HEK293 (cell line): Measurements from ENCODE around the gene TRAF2.

Experiments used
- CTCF ChIA-PET: fragments of 350-600 bp; formaldehyde crosslinking; extraction: SDS; loops from one replicate; lab custom pipeline; 2021; ENCODE audit warnings: antibody characterized with exemption; lab: Yijun Ruan, JAX
- POLR2A ChIA-PET: fragments of 300-600 bp; formaldehyde crosslinking; extraction: SDS; loops from one replicate; lab custom pipeline; 2020; ENCODE audit warnings: antibody characterized with exemption, inconsistent platforms; lab: Yijun Ruan, JAX
- H3K27ac ChIP-seq: fragments of 200-500 bp; sonication (Bioruptor generic); 2 replicates; pipeline ENCODE4 v1.5.1; 2014; ENCODE audit warnings: low read depth, low read length, control low read depth, inconsistent platforms; ENCODE audit errors: extremely low read depth
- H3K36me3 ChIP-seq, 2 experiments: fragments of 200-500 bp in 1 of 2; sonication (Bioruptor generic) in 1 of 2; 1 replicate in 1 of 2; 2 replicates in 1 of 2; pipeline ENCODE4 v1.5.1; 2014 to 2017; ENCODE audit warnings: inconsistent platforms in 2 of 2, low read length in 2 of 2; ENCODE audit not compliant: control insufficient read depth in 2 of 2, insufficient read depth in 1 of 2
- H3K4me1 ChIP-seq: fragments of 200-500 bp; sonication (Bioruptor generic); 2 replicates; pipeline ENCODE4 v1.5.1; 2014; ENCODE audit warnings: mild to moderate bottlenecking, low read length, inconsistent platforms; ENCODE audit not compliant: control insufficient read depth, insufficient read depth
- H3K4me3 ChIP-seq: 2 replicates; pipeline ENCODE4 v1.5.1; 2011; ENCODE audit warnings: low read depth, mild to moderate bottlenecking, control low read depth, low read length, moderate library complexity
- H3K9me3 ChIP-seq: fragments of 200-500 bp; sonication (Bioruptor generic); 2 replicates; pipeline ENCODE4 v1.5.1; 2014; ENCODE audit warnings: low read depth, low read length, inconsistent platforms; ENCODE audit not compliant: control insufficient read depth, insufficient read depth
- BCL11A ChIP-seq: fragments of 450-650 bp; formaldehyde crosslinking; IDR thresholded peaks from 2 replicates; pipeline ENCODE4 v1.5.1; 2016; ENCODE audit warnings: low read depth, missing biosample characterization, missing genetic modification characterization
- BCL11B ChIP-seq: fragments of 450-650 bp; formaldehyde crosslinking; IDR thresholded peaks from 2 replicates; pipeline ENCODE4 v1.5.1; 2016; ENCODE audit warnings: low read depth, missing biosample characterization, missing genetic modification characterization
- EGR2 ChIP-seq: fragments of 450-650 bp; formaldehyde crosslinking; IDR thresholded peaks from 2 replicates; pipeline ENCODE4 v1.5.1; 2016; ENCODE audit warnings: low read depth, missing biosample characterization, missing genetic modification characterization
- GLI4 ChIP-seq: fragments of 450-650 bp; formaldehyde crosslinking; IDR thresholded peaks from 2 replicates; pipeline ENCODE4 v1.5.1; 2016; ENCODE audit warnings: missing biosample characterization, missing genetic modification characterization
- GLIS1 ChIP-seq: fragments of 450-650 bp; formaldehyde crosslinking; IDR thresholded peaks from 2 replicates; pipeline ENCODE4 v1.5.1; 2016; ENCODE audit warnings: missing biosample characterization, missing genetic modification characterization
- IKZF3 ChIP-seq: fragments of 450-650 bp; IDR thresholded peaks from 2 replicates; pipeline ENCODE4 v1.5.0; 2018; ENCODE audit warnings: missing biosample characterization, mild to moderate bottlenecking, missing genetic modification characterization, moderate library complexity
- KLF7 ChIP-seq: fragments of 450-650 bp; formaldehyde crosslinking; IDR thresholded peaks from 2 replicates; pipeline ENCODE4 v1.5.1; 2016; ENCODE audit warnings: missing biosample characterization, missing genetic modification characterization, borderline replicate concordance
- KLF8 ChIP-seq: fragments of 450-650 bp; formaldehyde crosslinking; IDR thresholded peaks from 2 replicates; pipeline ENCODE4 v1.5.1; 2016; ENCODE audit warnings: missing biosample characterization, missing genetic modification characterization
- SCRT2 ChIP-seq: fragments of 450-650 bp; formaldehyde crosslinking; IDR thresholded peaks from 2 replicates; pipeline ENCODE4 v1.5.1; 2016; ENCODE audit warnings: missing biosample characterization, missing genetic modification characterization
- SP3 ChIP-seq: fragments of 450-650 bp; formaldehyde crosslinking; IDR thresholded peaks from 2 replicates; pipeline ENCODE4 v1.5.1; 2016; ENCODE audit warnings: missing biosample characterization, missing genetic modification characterization
- ZBTB20 ChIP-seq: fragments of 450-650 bp; formaldehyde crosslinking; IDR thresholded peaks from 2 replicates; pipeline ENCODE4 v1.5.1; 2016; ENCODE audit warnings: missing biosample characterization, missing genetic modification characterization
- ZBTB21 ChIP-seq: fragments of 450-650 bp; formaldehyde crosslinking; IDR thresholded peaks from 2 replicates; pipeline ENCODE4 v1.5.1; 2017; ENCODE audit warnings: missing biosample characterization, missing genetic modification characterization
- ZBTB8A ChIP-seq: fragments of 450-650 bp; formaldehyde crosslinking; IDR thresholded peaks from 2 replicates; pipeline ENCODE4 v1.5.1; 2016; ENCODE audit warnings: missing biosample characterization, missing genetic modification characterization
- ZIC2 ChIP-seq: fragments of 450-650 bp; formaldehyde crosslinking; IDR thresholded peaks from 2 replicates; pipeline ENCODE4 v1.5.1; 2016; ENCODE audit warnings: missing biosample characterization, missing genetic modification characterization
- ZNF324 ChIP-seq: fragments of 450-650 bp; formaldehyde crosslinking; IDR thresholded peaks from 2 replicates; pipeline ENCODE4 v1.5.1; 2016; ENCODE audit warnings: missing biosample characterization, missing genetic modification characterization
- ZNF404 ChIP-seq: fragments of 450-650 bp; formaldehyde crosslinking; IDR thresholded peaks from 2 replicates; pipeline ENCODE4 v1.5.1; 2017; ENCODE audit warnings: missing biosample characterization, missing genetic modification characterization
- ZNF560 ChIP-seq: fragments of 450-650 bp; formaldehyde crosslinking; IDR thresholded peaks from 2 replicates; pipeline ENCODE4 v1.5.1; 2017; ENCODE audit warnings: missing biosample characterization, missing genetic modification characterization, borderline replicate concordance
- ZNF624 ChIP-seq: fragments of 450-650 bp; formaldehyde crosslinking; IDR thresholded peaks from 2 replicates; pipeline ENCODE4 v1.5.1; 2017; ENCODE audit warnings: missing biosample characterization, missing genetic modification characterization
- ZSCAN16 ChIP-seq: fragments of 450-650 bp; formaldehyde crosslinking; IDR thresholded peaks from 2 replicates; pipeline ENCODE4 v1.5.1; 2016; ENCODE audit warnings: missing biosample characterization, missing genetic modification characterization
- ZSCAN30 ChIP-seq: fragments of 450-650 bp; IDR thresholded peaks from 2 replicates; pipeline ENCODE4 v1.5.1; 2018; ENCODE audit warnings: missing biosample characterization, mild to moderate bottlenecking, missing genetic modification characterization, moderate library complexity
- TF ChIP-seq, protein P1 (sequence below): fragments of 450-650 bp; formaldehyde crosslinking; IDR thresholded peaks from 2 replicates; pipeline ENCODE4 v1.5.1; 2016; ENCODE audit warnings: missing biosample characterization, missing genetic modification characterization
- TF ChIP-seq, protein P2 (sequence below): fragments of 450-650 bp; formaldehyde crosslinking; IDR thresholded peaks from 2 replicates; pipeline ENCODE4 v1.5.1; 2016; ENCODE audit warnings: missing biosample characterization, missing genetic modification characterization
- TF ChIP-seq, protein P3 (sequence below): fragments of 450-650 bp; formaldehyde crosslinking; IDR thresholded peaks from 2 replicates; pipeline ENCODE4 v1.5.1; 2016; ENCODE audit warnings: missing biosample characterization, missing genetic modification characterization
- TF ChIP-seq, protein P4 (sequence below): fragments of 450-650 bp; formaldehyde crosslinking; IDR thresholded peaks from 2 replicates; pipeline ENCODE4 v1.5.1; 2017; ENCODE audit warnings: missing biosample characterization, missing genetic modification characterization
- TF ChIP-seq, protein P5 (sequence below): fragments of 450-650 bp; formaldehyde crosslinking; optimal IDR thresholded peaks from 2 replicates; pipeline ENCODE3; 2016; ENCODE audit warnings: missing biosample characterization, mild to moderate bottlenecking, missing genetic modification characterization

TRAF2 gene

DNA sequence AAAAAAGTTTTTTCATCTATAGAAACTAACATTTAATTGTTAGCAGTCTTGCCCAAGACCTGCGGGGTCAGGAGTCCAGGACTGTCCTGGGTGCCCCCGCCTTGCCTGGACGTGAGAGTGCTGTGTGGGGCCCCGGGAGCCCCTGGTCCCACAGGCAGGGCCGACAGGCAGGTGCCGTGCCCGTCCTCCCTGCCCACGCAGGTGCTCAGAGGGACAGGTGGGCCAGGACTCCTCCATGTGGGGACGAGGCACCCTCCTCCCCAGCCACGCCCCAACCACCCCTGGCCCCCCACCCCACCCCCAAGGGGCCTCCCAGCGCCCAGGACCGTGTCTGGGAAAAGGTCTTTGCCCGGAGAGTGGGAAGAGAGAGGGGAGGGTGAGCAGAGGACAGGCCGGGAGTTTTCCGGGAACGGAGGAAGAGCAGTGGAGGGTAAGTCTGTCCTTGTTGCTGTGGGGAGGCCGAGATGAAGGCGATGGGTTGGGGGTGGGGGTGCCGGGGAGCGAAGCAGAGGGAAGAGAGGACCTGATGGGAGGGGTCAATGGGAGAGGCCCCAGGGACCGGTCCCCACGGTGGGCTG lies 63.0 kb downstream of the TRAF2 start (continued):
- TF ChIP-seq, protein P1, sequence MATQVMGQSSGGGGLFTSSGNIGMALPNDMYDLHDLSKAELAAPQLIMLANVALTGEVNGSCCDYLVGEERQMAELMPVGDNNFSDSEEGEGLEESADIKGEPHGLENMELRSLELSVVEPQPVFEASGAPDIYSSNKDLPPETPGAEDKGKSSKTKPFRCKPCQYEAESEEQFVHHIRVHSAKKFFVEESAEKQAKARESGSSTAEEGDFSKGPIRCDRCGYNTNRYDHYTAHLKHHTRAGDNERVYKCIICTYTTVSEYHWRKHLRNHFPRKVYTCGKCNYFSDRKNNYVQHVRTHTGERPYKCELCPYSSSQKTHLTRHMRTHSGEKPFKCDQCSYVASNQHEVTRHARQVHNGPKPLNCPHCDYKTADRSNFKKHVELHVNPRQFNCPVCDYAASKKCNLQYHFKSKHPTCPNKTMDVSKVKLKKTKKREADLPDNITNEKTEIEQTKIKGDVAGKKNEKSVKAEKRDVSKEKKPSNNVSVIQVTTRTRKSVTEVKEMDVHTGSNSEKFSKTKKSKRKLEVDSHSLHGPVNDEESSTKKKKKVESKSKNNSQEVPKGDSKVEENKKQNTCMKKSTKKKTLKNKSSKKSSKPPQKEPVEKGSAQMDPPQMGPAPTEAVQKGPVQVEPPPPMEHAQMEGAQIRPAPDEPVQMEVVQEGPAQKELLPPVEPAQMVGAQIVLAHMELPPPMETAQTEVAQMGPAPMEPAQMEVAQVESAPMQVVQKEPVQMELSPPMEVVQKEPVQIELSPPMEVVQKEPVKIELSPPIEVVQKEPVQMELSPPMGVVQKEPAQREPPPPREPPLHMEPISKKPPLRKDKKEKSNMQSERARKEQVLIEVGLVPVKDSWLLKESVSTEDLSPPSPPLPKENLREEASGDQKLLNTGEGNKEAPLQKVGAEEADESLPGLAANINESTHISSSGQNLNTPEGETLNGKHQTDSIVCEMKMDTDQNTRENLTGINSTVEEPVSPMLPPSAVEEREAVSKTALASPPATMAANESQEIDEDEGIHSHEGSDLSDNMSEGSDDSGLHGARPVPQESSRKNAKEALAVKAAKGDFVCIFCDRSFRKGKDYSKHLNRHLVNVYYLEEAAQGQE (tag by site-specific recombination), result peak; percentile 33; the same call in 1 of the 2 replicates
- peak; percentile 26; the same call in 1 of the 2 replicates for TF ChIP-seq ZBTB21 (tag by site-specific recombination)
- TF ChIP-seq, protein P2, sequence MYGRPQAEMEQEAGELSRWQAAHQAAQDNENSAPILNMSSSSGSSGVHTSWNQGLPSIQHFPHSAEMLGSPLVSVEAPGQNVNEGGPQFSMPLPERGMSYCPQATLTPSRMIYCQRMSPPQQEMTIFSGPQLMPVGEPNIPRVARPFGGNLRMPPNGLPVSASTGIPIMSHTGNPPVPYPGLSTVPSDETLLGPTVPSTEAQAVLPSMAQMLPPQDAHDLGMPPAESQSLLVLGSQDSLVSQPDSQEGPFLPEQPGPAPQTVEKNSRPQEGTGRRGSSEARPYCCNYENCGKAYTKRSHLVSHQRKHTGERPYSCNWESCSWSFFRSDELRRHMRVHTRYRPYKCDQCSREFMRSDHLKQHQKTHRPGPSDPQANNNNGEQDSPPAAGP (tag by site-specific recombination), result peak; percentile 38; the same call in 1 of the 2 replicates
- TF ChIP-seq, protein P3, sequence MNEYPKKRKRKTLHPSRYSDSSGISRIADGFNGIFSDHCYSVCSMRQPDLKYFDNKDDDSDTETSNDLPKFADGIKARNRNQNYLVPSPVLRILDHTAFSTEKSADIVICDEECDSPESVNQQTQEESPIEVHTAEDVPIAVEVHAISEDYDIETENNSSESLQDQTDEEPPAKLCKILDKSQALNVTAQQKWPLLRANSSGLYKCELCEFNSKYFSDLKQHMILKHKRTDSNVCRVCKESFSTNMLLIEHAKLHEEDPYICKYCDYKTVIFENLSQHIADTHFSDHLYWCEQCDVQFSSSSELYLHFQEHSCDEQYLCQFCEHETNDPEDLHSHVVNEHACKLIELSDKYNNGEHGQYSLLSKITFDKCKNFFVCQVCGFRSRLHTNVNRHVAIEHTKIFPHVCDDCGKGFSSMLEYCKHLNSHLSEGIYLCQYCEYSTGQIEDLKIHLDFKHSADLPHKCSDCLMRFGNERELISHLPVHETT, result no peak
- peak; percentile 43 for TF ChIP-seq EGR2 (tag by site-specific recombination)
- peak; percentile 51; the same call in 1 of the 2 replicates for TF ChIP-seq KLF7 (tag by site-specific recombination)

DNA sequence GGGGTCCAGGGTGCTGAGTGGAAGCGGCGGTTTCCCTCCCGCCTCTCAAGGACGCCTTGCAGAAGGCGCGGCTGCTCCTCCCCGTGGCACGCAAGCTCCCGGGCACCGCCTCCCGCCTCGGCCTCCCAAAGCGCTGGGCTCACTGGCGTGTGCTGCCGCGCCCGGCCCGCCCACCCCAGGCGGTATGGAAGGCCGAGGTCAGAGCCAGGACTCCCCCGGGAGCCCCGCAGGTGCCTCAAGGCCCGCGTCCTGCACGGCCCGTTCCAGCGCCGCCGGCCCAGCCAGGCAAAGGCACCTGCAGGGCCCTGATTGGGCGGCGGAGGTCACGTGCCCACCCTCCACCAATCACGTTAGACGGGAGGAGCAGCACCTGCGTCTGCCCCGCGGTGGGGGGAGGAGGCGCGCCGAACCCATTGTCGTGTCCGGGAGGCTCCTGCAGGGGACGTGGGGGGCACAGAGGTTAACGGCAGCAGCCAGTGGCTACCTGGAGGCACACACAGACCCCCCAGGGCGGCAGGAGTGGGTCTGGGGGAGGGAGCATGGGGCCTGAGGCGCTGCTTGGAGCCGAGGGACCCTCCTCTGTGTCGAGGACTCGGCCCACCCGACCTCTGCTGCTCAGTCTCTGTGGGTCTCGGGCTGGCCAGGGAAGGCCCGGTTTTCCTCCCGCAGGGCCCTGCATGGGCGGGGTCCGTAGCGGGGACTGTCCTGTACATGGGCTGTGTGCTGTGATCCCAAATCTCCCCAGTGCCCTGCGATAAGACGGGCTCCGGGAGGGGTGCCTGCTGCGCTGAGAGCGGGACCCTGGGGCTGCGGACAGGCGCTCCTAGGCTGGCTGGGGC lies 63.7 kb downstream of the TRAF2 start:
- CTCF ChIA-PET, result interaction anchor here (0.6 to 1.4 kb wide), 2 partner anchors 20 to 26 kb away, joined by 3 to 5 read pairs; no protein-coding TSS in a partner anchor
- POLR2A ChIA-PET, result interaction anchor here (0.5 to 4.9 kb wide), 6 partner anchors 43 to 223 kb away, joined by 3 to 24 read pairs (median 3); partner anchors contain the start of genes CLIC3, PAXX and SAPCD2
- H3K36me3 ChIP-seq, result no peaks in the 10 kb centered on the region
- H3K4me3 ChIP-seq, result peak overlapping the region; percentile 55
- H3K9me3 ChIP-seq, result no peaks in the 10 kb centered on the region
- H3K27ac ChIP-seq, result peak overlapping the region; percentile 76
- no peaks in the 10 kb centered on the region; the same call in 1 of the 2 replicates for H3K4me1 ChIP-seq
- TF ChIP-seq ZBTB20 (tag by site-specific recombination) (peak; percentile 81; the same call in 1 of the 2 replicates), ZSCAN30 (tag by site-specific recombination) (peak; percentile 10; the same call in 1 of the 2 replicates), ZNF324 (peak; percentile 23; the same call in 1 of the 2 replicates), IKZF3 (no peak), ZNF560 (tag by site-specific recombination) (no peak), ZBTB8A (tag by site-specific recombination) (peak; percentile 98), ZNF624 (tag by site-specific recombination) (no peak), SP3 (tag by site-specific recombination) (peak; percentile 77), BCL11A (peak; percentile 34; the same call in 1 of the 2 replicates), ZIC2 (tag by site-specific recombination) (peak; percentile 96), ZSCAN16 (tag by site-specific recombination) (no peak), ZNF404 (tag by site-specific recombination) (no peak), BCL11B (tag by site-specific recombination) (peak; percentile 70; the same call in 1 of the 2 replicates), KLF8 (peak; percentile 82; the same call in 1 of the 2 replicates), GLIS1 (tag by site-specific recombination) (peak; percentile 99), SCRT2 (tag by site-specific recombination) (peak; percentile 32), GLI4 (peak; percentile 96)
- TF ChIP-seq, protein P4, sequence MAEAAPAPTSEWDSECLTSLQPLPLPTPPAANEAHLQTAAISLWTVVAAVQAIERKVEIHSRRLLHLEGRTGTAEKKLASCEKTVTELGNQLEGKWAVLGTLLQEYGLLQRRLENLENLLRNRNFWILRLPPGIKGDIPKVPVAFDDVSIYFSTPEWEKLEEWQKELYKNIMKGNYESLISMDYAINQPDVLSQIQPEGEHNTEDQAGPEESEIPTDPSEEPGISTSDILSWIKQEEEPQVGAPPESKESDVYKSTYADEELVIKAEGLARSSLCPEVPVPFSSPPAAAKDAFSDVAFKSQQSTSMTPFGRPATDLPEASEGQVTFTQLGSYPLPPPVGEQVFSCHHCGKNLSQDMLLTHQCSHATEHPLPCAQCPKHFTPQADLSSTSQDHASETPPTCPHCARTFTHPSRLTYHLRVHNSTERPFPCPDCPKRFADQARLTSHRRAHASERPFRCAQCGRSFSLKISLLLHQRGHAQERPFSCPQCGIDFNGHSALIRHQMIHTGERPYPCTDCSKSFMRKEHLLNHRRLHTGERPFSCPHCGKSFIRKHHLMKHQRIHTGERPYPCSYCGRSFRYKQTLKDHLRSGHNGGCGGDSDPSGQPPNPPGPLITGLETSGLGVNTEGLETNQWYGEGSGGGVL (tag by site-specific recombination), result peak; percentile 60
- TF ChIP-seq, protein P5, sequence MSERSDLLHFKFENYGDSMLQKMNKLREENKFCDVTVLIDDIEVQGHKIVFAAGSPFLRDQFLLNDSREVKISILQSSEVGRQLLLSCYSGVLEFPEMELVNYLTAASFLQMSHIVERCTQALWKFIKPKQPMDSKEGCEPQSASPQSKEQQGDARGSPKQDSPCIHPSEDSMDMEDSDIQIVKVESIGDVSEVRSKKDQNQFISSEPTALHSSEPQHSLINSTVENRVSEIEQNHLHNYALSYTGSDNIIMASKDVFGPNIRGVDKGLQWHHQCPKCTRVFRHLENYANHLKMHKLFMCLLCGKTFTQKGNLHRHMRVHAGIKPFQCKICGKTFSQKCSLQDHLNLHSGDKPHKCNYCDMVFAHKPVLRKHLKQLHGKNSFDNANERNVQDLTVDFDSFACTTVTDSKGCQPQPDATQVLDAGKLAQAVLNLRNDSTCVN (tag by site-specific recombination), result peak; percentile 88
